Measurements from ENCODE around the gene WDR45B.
"Not testable (repeated sequence)": the region's sequence is repeated elsewhere in the genome, so short reads cannot be mapped to it uniquely, and the experiment has no call there.

Gene WDR45B

DNA sequence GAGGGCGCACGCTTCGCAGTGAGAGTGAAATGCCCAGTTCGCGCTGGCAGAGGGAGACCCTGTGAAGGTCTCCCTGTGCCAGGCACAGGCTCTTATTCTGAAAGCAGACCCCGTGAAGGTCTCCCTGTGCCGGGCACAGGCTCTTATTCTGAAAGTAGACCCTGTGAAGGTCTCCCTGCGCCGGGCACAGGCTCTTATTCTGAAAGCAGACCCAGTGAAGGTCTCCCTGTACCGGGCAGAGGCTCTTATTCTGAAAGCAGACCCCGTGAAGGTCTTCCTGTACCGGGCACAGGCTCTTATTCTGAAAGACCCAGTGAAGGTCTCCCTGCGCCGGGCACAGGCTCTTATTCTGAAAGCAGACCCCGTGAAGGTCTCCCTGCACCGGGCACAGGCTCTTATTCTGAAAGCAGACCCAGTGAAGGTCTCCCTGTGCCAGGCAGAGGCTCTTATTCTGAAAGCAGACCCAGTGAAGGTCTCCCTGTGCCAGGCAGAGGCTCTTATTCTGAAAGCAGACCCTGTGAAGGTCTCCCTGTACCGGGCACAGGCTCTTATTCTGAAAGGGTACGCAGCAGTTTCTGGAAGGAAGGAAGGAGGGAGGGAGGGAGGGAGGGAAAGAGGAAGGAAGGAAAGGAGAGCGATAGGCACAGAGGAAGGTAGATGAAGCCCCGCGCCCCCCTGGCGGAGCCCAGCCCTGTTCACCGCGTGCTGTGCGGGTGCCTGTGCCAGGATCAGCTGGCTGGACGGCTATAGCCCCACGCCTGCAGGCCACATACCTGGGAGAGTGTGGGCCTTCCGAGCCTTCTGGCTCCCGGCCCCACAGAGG lies 55.3 kb downstream of the WDR45B start:
- peak overlapping the region in 20 of 21 experiments; percentile 40 to 92 (median 86) for H3K27ac ChIP-seq
- H3K4me3 ChIP-seq: peak overlapping the region; percentile 28 to 61 (median 42)

DNA sequence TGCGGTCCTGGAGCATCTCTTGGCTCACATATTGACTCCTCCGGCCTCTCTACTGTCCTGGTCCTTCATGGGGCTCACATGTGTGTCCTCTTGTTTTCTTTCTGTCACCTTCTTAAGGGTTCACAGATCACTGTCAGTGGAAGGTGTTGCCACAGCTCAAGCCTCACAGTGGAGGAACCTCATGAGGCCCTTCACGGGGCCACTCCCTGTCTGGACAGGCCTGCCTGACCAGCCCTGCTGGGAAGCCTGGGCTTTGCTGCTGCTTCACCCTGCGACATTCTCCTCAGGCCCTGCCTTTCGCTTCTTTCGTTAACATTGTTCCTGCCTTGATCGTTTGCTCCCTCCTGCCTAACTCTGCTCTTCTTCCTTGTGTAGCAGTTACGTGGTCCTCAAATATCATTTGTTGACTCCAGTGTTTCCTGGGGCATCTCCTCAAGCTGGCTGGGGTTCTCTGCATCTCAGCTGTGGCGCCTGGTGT lies 55.9 kb downstream of the WDR45B start:
- Histone ChIP-seq H3K27ac (peak overlapping the region in 20 of 21 experiments; percentile 40 to 92 (median 86)), H3K4me3 (peak overlapping the region in 2 of 7 experiments; percentile 3 to 61)

DNA sequence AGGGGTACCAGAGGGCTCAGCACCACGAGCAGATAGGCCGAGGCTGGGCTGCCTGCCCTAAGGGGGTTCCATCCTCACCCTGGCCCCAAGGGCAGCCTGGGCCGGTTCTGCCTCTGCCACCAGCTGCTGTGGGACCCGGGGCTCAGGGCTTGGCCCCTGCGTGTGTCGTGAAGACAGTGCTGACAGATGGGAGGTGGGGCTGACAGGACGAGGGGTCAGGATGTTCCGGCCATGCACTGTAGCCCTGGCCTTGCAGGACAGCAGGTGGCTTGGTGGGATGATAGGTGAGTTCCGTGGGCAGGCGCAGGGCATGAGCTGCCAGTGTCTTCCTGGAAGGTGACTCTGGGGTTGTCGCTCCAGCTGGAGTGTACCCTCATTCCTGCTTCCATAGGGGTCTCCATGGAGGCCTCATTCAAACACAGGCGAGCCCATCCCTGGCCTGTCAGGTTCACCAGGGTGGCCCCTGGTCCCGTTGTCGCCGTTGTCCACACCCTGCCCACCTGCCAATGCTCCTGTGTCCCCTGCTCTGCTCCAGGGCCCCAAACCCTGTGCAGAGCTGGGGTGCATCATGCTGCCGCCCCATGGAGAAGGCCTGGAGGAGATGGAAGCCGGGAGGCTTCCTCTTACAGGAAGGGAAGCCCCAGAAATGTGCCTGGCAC lies 57.2 kb downstream of the WDR45B start:
- H3K27ac ChIP-seq: peak overlapping the region in 18 of 21 experiments; percentile 60 to 92 (median 87)
- no peak overlapping the region for H3K4me3 ChIP-seq

DNA sequence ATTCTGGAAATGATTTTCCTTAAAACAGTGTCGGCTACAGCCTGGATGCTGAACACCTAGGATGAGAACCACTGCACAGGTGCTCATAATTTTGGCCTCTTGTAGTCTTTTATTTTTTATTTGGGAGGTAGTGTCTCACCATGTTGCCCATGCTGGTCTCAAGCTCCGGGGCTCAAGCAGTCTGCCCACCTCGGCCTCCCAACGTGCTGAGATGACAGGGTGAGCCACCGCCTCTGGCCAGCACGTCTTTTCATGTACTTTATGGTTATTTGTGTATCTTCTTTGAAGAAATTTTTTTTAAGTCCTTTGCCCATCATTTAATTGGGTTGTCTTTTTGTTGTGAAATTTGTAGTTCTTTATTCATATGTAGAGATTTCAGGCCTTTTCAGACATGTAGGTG lies 58.0 kb downstream of the WDR45B start:
- Histone ChIP-seq H3K4me3 (no peak overlapping the region), H3K27ac (peak overlapping the region in 3 of 21 experiments; percentile 39 to 92 (median 80))

DNA sequence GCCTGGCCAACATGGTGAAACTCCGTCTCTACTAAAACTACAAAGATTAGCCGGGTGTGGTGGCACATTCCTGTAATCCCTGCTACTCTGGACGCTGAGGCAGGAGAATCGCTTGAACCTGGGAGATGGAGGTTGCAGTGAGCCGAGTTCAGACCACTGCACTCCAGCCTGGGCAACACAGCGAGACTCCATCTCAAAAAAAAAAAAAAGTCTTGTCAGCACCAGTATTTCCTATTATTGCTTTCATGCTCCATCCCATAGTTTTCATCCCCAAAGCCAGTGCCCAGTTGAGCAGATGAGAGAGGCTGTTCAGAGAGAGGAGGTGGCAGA lies 58.4 kb downstream of the WDR45B start:
- H3K27ac ChIP-seq: peak overlapping the region in 2 of 21 experiments; percentile 36 to 54
- H3K4me3 ChIP-seq: no peak overlapping the region

DNA sequence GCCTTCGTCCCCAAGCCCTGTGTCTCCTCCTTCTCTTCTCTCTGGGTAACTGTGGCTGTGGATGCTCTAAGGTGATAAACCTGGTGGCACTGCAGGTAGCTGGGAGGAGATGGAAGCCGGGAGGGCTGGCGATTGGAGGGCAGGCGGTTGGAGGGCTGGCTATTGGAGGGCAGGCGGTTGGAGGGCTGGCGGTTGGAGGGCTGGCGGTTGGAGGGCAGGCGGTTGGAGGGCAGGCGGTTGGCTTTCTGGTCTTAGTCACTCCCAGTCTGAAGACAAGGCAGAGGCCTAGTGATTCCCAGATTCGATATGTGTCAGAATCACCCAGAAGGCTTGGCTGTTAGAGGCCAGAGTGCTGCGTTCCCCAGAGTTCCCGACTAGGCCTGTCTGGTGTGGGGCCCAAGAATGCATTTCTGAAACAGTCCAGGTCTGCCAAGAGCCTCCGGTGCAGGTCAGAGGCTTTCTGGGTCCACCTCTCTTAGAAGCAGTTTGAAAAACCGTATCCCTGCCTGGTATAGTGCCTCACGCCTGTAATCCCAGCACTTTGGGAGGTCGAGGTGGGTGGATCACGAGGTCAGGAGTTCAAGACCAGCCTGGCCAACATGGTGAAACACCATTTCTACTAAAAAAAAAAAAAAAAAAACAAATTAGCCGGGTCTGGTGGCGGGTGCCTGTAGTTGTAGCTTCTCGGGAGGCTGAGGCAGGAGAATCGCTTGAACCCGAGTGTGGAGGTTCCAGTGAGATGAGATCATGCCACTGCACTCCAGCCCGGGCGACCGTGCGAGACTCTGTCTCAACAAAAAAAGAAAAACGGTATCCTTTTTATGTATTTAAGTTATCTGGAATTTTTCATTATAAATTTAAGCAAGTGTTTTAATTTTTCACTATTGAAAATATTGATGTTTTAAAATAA lies 59.7 kb downstream of the WDR45B start:
- no peak overlapping the region for H3K4me3 ChIP-seq
- H3K27ac ChIP-seq: no peak overlapping the region

DNA sequence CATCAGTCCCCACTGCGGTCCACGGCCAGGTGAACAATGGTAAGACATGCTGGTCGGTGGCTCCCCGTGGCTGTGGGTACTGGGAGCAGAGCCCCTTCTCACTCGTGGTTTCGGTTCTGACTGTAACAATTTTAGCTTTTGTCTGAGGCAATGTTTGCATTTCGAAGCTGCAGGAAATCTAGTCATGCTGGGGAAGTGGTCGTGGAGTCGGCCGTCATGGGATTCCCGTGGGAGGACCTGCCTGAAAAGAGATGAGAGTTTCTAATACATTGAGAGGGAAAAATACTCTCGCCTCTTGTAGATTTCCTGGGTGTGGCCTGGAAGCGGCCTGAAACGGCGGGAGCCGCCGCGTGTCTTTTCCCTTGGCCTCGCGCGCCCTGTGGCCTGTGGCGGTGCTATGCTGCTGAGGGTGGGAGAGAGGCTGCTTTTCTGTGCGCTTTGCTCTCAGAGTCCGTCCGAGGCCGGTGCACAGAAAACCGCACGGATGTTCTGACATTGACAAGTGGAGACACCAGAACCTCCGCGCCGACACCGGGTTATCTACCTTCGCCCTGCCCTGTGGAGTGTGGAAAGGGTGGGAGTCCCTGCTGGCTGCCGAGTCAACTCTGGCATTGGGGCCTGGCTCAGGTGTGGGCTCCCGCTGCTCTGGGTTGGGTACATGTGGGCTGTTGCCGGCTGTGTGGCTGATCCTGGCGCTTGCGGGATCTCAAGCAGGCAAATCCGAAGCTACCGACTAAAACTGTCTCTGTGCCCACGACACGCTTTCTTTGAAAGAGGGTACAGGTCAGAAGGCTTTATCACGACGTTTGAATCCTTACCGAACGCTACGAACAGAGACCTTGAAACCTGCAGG lies 60.8 kb downstream of the WDR45B start:
- H3K27ac ChIP-seq: no peak overlapping the region
- no peak overlapping the region for H3K4me3 ChIP-seq

DNA sequence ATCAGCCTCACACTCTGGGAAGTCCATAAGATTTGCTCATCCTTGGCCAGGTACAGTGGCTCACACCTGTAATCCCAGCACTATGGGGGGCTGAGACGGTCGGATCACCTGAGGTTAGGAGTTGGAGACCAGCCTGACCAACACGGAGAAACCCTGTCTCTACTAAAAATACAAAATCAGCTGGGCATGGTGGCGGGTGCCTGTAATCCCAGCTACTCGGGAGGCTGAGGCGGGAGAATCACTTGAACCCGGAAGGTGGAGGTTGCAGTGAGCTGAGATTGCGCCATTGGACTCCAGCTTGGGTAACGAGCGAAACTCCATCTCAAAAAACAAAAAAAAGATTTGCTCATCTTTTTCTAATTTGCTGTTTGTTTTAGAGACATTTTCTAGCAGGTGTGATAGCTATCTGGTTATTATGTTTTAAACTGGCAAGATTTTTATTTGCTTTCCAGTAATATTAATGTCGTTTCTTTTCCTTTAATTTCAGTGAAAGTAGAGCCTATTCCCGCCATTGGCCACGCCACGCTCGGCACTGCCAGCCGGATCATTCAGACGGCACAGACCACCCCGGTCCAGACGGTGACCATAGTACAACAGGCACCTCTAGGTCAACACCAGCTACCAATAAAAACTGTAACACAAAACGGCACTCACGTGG lies 61.5 kb downstream of the WDR45B start:
- Histone ChIP-seq H3K27ac (no peak overlapping the region), H3K4me3 (no peak overlapping the region)

DNA sequence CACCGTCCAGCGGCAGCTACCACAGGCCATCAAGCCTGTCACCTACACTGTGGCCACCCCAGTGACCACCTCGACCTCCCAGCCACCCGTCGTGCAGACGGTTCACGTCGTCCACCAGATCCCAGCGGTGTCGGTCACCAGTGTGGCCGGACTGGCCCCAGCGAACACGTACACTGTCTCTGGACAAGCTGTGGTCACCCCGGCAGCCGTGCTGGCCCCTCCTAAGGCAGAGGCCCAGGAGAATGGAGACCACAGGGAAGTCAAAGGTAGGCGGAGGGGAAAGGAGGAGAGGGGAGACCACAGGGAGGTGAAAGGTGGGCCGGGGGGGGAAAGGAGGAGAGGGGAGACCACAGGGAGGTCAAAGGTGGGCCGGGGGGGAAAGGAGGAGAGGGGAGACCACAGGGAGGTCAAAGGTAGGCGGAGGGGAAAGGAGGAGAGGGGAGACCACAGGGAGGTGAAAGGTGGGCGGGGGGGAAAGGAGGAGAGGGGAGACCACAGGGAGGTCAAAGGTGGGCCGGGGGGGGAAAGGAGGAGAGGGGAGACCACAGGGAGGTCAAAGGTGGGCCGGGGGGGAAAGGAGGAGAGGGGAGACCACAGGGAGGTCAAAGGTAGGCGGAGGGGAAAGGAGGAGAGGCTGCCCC lies 62.2 kb downstream of the WDR45B start:
- peak overlapping the region in 3 of 21 experiments; percentile 23 to 44 (median 31) for H3K27ac ChIP-seq
- H3K4me3 ChIP-seq: not testable (repeated sequence)

DNA sequence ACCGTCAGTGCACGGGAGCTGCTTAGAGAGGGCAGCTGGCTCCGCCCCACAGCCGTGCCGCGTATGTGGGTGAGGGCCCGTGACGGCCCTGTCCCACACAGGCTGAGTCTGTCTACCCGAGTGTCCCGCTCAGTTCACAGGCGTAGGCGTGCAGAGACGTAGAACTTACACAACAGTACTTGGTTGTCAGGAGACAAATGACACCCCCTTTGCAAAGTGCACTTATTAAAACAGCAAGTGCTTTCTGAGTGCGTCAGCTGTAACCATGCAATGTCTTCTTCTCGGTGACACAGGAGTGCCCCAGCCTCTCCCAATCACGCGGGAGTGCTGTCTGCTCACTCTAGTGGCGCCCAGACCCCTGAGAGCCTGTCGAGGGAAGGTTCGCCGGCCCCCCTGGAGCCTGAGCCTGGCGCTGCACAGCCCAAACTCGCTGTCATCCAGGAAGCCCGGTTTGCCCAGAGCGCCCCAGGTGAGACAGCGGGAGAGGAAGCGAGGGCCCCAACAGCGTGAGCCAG lies 64.5 kb downstream of the WDR45B start:
- Histone ChIP-seq H3K4me3 (no peak overlapping the region), H3K27ac (peak overlapping the region in 1 of 21 experiments; percentile 6)

DNA sequence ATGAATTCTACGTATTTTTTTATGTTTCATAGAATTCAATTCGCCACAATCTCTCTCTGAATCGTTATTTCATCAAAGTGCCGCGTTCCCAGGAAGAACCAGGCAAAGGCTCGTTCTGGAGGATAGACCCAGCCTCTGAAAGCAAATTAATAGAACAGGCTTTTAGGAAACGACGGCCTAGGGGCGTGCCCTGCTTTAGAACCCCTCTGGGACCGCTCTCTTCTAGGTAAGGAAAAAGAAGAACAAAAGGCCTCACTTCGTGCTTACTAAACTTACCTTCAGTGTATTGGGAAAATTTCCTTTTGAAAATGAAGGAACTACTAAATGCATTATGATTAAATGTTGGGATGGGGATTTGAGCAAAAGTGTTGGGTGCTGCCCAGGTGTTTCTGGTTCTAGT lies 65.5 kb downstream of the WDR45B start:
- no peak overlapping the region for H3K4me3 ChIP-seq
- H3K27ac ChIP-seq: peak overlapping the region in 2 of 21 experiments; percentile 12 to 23

DNA sequence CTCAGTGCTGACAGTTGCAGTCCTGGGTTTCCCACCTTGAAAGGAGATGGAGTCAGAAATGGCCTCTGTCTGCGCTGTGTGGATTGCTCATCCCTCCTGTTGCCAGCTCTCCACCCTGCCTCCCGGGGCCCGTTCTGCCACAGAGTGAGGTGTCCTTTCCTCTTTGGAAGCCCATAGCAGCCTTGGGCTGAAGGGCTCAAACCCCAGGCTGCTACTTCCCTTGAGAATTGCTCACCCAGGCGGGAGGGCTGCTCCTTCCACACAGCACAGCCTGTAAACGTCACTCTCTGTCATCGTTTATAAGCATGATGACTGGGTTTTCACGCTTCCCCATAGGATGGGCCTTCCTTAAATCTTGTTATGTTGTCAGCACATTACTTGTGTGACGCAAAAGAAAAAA lies 66.0 kb downstream of the WDR45B start:
- Histone ChIP-seq H3K27ac (peak overlapping the region in 2 of 21 experiments; percentile 12 to 23), H3K4me3 (no peak overlapping the region)

DNA sequence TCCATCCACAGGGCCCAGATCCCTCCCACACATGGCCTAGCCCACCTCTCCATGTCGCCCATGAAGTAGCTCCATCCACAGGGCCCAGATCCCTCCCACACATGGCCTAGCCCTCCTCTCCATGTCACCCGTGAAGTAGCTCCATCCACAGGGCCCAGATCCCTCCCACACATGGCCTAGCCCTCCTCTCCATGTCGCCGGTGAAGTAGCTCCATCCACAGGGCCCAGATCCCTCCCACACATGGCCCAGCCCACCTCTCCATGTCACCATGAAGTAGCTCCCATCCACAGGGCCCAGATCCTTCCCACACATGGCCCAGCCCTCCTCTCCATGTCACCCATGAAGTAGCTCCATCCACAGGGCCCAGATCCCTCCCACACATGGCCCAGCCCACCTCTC lies 68.3 kb downstream of the WDR45B start:
- not testable (repeated sequence) for H3K4me3 ChIP-seq

DNA sequence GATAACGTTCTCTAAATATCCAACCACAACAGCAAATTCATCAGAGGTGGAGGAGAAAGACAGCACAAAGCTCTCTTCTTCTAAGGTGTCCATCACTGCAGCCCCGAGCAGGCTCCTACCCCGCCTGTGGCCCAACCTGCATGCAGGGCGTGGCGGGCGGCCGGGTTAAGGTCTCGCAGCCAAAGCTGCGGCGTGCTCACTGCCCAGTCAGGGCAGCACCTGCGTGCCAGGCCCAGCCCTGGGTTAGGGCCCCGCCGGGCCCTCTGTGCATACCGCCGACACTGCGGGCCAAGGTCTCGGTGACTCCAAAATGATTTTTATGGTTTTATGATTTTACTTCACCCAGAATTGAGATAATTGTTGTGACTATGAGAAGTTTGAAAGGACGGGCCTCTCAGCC lies 70.9 kb downstream of the WDR45B start:
- Histone ChIP-seq H3K27ac (no peak overlapping the region), H3K4me3 (no peak overlapping the region)

More for the DNA sequence above, 68.3 kb downstream of the WDR45B start:
- H3K27ac ChIP-seq: not testable (repeated sequence)

DNA sequence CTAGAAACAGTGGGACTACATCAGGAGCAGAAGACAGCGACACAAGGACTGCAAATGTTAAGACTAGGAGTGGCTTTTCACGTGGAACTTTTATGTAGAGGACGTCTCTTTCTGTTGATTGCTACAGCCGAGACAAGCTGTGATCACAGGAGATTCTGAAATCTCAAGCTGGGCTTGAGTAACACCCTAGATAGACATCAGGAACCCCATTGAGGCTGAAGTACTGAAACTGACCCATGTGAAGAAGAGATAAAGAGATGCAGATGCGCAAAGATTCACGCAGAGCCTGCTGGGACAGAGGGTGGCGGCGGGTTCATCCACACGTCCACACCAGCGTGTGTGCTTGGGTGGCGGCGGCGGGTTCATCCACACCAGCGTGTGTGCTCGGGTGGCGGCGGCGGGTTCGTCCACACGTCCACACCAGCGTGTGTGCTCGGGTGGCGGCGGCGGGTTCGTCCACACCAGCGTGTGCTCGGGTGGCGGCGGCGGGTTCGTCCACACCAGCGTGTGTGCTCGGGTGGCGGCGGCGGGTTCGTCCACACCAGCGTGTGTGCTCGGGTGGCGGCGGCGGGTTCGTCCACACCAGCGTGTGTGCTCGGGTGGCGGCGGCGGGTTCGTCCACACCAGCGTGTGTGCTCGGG lies 72.5 kb downstream of the WDR45B start:
- not testable (repeated sequence) for H3K4me3 ChIP-seq, H3K27ac ChIP-seq

DNA sequence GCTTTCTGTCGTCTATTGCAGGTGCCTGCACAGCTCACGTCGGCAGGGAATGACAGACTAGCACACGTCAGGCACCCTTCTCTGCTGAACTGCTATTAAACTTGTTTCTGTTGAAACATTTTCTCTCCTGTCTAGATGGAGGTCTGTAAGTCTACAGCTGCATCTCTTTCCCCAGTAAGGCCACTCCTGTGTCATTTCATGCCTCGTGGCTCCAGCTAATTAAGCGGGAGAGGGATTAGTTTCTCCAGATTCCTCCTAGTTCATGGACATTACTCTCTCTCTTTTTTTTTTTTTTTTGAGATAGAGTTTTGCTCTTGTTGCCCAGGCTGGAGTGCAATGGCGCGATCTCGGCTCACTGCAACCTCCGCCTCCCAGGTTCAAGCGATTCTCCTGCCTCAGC lies 74.2 kb downstream of the WDR45B start:
- no peak overlapping the region for H3K27ac ChIP-seq
- no peak overlapping the region for H3K4me3 ChIP-seq

DNA sequence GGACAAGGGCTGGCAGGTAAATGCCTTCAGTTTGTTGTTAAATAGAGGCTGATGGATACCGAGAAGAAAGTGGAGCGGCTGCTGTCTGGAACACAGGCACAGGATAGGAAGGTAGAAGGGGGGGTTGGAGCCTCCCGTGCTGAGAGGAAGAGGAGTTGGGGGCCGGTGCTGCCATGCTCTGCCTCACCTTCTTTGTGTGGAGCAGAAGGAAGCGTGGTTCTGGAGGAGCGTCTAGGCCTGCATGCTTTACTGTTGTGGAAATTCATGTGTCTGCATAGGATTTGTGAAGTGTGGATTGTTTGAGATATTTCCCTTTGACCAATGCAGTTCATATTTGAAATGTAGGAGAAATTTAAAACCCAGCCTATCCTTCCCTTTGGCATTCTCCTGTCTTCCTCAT lies 76.4 kb downstream of the WDR45B start:
- H3K4me3 ChIP-seq: no peak overlapping the region
- no peak overlapping the region for H3K27ac ChIP-seq
